SKM-1 treated with dmso at 0.1 percent for 144 hours (cell line): Measurements from ENCODE around the gene CHMP3.

Experiments
- DNase-seq: peaks from one replicate; lab custom pipeline; 2025; ENCODE audit not compliant: unreplicated experiment; lab: John Stamatoyannopoulos, UW

CHMP3 gene

DNA sequence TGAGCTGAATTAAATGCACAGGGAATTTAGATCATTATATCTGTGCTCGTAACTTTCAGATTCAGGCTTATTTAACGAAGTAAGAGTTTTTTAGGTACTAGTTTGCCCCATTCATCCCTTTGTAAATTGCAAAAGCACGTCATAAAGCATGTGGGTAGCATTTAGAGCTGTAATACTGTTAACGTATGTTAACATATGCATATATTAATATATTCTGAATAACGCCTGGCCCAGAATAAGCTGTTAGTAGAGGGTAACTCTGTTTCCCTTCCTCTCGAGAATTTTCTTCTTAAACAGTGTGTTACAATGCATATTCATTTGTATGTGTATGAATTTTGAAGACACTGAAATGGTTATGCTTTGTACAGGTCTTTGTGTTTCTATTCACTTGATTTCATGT lies 91.6 kb downstream of the CHMP3 start:
- no peak for DNase-seq

DNA sequence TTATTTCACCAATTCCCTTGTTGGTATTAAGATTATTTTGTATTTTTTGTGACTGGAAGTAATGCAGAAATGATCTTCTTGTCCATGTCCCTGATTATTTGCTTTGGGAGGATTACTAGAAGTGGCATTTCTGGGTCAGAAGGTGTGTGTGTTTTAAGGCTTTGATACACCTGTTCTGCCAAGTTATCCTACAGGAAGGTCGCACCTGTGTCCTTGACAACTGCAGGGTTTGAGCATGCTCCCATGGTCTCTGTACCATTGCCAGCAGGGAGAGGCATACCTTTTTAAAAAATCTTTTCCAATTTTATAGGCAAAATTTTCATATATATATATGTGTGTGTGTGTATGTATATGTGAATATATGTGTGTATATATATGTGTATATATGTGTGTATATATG lies 92.4 kb downstream of the CHMP3 start:
- no peak for DNase-seq

DNA sequence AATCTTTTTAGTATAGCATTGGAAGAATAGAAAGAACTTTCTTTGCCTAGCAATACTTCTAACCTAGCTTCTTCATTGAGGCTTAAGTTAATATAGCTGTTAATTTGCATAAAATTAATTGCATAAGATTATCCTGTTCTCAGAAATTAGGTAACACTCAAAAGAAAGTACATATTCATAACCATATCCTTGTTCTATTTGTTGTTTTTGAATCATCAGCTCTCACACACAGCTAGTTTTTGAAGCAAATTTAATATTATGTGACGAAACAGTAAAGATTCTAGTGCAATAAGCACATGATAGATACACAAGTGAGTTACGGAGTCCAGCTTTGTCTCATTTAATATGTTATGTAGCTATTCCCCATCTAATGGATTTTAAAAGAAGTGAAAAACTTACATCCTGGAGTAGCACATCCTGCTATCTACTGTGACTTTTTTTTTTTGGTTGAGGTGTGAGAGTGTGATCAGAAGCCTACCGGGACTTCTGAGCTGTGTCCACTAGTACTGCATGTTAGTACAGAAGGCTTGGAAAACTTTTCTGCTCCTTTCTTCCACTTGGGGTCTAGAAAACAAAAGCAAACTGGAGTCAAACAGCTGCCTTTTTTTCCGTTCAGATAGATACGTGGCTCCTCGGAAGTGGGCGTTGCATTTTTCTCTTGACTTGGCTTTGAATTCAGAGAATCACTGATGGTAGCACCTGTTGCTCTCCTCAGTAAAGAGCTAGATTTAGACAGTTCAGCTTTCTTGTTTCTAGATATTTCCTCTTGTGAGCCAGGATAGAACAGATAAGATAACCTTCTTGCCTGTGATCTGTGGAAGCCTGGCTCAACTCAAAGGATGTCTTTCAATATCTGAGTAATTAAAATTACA lies 94.8 kb downstream of the CHMP3 start:
- no peak for DNase-seq

DNA sequence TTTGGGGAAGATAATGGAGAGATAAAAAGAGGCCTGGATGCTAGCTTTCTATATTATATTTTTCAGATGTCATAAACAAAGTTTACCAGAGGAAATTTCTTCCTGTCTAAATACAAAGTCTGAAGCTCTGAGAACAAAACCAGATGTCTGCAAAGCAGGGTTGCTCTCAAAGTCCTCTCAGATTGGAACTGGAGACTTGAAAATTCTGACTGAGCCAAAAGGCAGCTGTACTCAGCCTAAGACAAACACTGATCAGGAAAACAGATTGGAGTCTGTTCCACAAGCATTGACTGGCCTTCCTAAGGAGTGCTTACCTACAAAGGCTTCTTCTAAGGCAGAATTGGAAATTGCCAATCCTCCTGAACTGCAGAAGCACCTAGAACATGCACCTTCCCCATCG lies 96.9 kb downstream of the CHMP3 start:
- no peak for DNase-seq

DNA sequence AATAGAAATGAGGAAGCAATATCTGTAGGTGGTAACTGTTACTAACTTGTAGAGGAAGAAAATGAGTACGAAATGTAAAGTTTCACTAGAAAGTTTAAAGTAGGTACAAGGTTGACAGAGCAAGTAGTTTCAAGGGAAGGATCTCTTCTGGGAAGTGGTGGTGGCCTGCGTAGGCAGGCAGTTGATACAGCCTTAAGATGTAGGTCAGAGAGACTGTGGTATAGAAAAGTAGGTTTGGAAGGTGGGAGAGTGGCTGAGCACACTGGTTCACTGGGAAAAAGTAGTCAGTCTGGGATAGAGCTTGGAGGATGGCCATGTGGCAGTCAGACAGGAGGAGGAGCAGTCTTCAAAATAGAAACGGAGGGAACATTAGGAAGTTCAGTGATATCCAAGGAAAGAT lies 98.6 kb downstream of the CHMP3 start:
- DNase-seq: no peak

- DNase-seq: no peak
Measured at GRCh38 chr2:86461042-86461743, 102.0 kb downstream of the CHMP3 start.

DNA sequence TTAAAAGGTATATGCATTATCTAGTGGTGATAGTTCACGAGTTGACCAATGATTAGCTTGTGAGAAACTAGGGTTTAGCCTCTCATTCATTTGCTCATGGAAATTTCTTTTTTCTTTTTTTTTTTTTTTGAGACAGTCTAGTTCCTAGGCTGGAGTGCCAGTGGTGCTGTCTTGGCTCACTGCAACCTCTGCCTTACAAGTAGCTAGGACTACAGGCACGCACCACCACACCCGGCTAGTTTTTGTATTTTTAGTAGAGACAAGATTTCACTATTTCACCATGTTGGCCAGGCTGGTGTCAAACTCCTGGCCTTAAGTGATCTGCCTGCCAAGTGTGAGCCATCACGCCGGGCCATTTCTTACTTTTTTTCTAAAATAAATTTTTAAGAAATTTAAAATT lies 108.1 kb downstream of the CHMP3 start:
- no peak for DNase-seq

GRCh38 chr2:86454238-86454637 lies 109.0 kb downstream of the CHMP3 start:
- no peak for DNase-seq

- no peak for DNase-seq
Measured at GRCh38 chr2:86453836-86454235, 109.4 kb downstream of the CHMP3 start.
